DMS53 treated with DMSO at 0.1 percent for 48 hours (cell line): Measurements from ENCODE around the gene MYOM3.

Source experiments
- DNase-seq: peaks from one replicate; lab custom pipeline; 2025; ENCODE audit not compliant: unreplicated experiment; lab: John Stamatoyannopoulos, UW

The MYOM3 gene

DNA sequence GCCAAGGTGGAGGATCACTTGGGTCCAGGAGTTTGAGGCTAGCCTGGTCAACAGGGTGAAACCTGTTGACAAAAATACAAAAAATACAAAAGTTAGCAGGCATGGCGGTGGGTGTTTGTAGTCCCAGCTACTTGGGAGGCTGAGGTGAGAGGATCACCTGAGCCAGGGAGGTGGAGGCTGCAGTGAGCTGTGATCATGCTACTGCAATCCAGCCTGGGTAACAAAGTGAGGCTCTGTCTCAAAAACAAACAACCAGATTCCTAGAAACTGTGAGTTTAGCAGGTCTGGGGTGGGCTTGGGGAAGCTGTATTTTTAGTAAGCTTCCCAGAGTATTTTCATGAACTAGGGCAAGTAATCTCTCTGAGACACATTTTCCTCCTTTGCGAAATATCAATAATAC lies 5.2 kb upstream of the MYOM3 start:
- DNase-seq: no peak

DNA sequence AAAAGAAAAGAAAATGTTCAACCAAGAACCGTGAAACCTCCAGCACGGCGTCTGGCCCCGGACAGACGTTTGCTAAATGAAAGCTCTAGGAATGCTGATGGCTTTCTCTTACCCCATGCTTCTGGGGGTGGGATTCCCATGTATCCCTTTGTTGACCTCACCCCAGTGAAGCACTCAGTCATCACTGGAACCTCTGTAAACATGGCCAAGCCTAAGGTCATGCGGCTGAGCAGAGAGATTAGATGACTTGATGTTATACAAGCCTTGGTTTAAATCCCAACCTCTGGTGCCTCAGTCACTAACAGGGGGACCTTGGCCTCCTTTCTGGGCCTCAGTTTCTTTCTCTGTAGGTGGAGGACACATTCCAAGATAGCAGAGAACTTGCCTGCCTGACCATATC lies 2.8 kb upstream of the MYOM3 start:
- DNase-seq: no peak

DNA sequence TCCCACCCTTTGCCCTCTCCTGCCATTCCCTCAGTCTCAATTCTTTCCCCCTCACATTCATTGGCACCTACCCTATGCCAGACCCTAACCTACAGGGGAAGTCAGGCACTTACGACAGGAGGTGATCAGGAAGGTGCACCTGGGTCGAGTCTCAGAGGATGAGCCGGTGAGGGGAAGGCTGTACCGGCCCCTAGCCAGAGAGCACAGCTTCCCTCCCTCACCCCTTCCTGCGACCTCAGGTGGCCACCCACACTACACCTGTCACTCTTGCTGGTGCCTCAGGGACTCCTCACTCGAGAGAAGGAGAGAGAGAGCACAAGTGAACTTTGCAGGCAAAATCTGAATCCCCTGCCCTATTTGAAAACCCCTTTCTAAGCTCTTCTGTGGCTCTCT lies 1.7 kb upstream of the MYOM3 start:
- no peak for DNase-seq

DNA sequence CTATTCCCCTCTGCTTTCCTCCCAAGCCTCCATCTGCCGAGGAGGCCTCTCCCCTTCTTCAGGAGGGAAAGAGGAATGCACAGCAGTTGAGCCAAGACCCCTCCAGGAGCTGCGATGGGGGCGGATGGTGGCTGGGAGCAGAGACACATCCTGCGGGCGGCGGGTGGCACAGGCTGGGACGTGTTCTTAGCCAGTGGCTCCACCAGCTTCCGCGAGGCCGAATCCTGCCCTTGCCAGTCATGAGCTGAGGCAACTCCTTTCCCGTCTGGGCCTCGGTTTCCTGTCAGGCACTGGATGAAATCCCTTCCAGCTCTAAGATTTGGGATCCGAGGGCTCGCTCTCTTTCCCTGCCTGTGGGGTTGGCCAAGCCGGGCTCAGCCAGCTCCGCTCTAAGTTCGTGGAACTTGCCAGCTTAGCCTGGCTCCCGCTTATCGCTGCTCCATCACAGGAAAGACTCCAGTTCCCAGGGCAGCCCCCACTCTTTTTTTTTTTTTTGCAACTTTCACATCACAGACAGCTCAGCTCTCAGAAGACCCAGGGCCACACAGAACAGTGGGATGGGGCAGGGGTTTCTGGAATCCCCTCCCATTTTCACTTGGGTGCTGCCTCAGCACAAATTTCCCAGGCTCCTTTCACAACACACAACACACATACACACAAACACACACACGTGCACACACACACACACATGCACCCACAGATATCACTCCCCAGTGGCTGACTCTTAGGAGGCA lies 506 bp downstream of the MYOM3 start:
- DNase-seq: no peak

DNA sequence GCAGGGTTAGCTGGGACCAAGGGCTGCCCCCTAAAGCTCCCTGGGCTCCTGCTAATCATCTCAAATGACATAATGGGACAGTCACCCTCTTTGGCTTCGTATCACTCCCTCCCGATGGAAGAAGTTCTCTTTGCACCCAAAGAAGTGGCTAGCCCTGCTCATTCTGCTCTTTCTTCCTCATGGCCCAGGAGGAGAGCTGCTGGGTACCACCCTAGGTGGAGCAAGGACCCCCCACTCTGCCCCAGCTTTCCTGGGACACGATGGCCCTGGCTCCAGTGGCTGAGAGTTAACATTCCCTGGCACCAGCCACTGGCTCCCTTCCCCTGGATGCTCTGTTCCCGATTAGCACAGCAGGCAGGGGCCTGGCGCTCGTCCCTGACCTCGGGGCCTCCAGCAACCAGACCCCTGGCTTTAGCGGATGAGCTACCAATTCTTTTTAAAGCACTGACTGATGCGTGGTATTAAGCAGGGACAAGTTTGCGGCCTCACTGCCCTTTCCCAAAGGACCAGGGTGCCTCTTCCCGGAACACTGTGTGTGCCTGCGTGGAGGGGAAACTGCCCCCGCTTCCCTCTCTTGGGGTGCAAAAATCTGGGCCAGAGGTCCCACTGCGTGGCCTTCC lies 1.2 kb downstream of the MYOM3 start:
- no peak for DNase-seq

DNA sequence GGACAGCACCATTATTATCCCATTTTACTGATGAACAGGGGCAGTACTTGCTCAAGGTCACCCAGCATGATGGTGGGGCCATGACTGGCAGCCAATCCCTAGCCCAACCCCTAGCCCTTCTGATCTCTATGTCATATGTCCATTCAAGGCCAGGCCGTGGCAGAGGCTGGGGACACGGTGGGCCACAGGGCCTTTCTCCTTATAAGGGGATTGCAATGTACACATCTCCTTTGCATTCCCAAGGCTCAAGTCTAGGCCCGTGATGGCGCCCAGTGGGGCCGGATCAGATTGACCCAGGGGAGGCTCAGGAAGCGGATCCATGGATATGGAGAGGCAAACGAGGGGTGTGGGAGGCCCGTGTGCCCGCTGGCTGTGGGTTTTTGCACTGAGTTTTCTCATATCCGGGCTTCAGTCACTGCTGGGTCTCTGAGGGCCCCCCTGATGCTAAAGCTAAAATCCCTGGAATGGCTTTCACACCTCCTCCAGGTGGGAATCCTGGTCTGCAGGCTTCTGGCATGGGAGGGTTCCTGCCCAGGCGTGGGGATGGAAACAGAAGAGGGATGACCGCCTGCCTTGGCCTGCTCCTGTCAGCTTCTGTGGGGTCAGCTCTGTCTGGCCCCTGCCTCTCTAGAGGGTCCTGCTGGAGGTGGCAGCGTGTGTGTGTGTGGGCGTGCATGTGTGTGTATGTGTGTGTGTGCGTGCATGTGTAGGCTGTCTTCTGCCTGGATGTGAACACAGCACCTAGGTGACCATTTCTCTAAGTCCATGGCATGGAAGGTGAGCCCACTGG lies 2.1 kb downstream of the MYOM3 start:
- DNase-seq: no peak

DNA sequence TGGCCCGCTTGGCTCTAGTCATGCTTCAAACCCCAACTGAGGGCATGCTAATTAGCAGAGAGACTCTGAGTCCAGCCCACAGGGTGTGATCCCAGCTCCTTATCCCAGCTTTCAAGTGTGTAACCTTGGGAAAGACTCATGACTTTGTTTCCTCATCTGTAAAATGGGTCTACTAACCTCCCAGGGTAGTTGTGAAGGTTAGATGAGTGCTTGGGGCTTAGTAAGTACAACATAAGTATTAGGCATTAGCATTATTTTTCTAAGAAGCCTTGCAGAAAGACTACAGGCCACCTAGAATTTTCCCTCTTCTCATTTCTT lies 2.8 kb downstream of the MYOM3 start:
- no peak for DNase-seq

DNA sequence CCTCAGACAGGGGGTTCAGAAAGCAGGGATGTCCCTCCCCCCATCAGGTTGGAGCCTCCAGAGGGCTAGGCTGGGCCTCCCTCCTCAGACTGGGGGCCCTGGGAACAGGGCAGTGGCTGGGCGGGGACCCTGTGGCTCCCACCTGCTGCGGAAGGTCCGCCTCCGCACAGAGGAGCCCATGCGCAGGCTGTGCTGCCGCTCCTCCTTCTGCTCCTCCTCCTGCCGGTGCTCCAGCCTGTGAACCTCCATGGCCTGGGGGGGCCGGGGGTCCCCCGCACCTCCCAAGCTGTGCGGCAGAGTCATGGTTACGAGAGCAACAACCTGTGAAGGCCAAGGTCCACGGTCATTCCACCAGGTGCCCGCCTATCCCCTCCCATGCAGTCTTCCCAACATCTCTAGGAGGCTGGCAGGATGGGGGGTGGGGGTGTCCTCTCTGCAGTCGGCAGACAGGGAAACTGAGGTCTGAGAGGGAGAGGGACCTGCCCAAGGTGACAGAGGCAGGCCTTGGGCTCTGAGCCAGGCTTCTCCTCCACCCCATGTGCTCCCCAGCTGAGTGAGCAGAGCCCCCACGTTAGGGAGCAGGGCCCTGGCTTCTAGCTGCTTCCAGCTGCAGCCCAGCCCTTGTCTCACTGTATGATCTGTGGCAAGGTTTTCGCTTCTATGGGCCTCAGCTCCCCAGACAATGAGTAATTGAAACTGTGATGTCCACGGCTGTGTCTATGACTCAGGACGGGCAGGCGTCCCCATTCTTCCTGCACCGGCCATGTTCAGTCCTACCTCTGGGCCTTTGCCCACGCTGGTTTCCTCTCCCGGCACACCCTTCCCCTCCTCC lies 3.4 kb downstream of the MYOM3 start:
- no peak for DNase-seq

DNA sequence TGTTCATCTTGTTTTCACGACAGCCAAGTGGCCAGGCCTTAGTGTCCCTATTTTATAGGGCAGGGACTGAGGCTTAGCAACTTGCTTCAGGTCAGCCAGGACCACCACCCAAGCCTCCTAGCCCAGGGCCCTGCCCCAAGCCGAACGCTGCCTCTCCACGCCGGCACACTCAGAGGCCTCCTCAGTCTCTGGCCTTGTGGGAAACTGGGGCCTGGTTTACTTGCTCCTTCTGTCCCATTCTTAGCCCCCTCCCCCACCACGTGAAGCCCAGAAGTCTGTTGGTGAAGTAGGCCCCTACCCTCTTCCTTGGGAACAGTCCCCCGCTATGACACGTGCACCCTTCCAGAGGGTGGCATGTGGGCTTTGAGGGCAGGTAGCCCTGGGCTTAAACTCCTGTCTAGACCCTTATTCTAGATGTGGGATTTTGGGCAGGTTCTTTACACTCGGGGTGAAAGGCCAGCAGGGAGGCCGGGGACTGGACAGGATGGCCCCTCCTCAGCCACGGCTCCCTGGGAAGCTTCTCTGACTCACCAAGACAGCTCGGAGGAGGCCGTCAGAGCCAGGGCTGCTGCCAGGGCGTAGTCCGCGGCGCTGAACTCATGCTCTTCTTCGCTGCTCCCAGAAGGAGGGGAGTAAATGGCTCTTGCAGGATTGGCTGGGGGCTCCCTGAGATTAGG lies 4.3 kb downstream of the MYOM3 start:
- DNase-seq: no peak

DNA sequence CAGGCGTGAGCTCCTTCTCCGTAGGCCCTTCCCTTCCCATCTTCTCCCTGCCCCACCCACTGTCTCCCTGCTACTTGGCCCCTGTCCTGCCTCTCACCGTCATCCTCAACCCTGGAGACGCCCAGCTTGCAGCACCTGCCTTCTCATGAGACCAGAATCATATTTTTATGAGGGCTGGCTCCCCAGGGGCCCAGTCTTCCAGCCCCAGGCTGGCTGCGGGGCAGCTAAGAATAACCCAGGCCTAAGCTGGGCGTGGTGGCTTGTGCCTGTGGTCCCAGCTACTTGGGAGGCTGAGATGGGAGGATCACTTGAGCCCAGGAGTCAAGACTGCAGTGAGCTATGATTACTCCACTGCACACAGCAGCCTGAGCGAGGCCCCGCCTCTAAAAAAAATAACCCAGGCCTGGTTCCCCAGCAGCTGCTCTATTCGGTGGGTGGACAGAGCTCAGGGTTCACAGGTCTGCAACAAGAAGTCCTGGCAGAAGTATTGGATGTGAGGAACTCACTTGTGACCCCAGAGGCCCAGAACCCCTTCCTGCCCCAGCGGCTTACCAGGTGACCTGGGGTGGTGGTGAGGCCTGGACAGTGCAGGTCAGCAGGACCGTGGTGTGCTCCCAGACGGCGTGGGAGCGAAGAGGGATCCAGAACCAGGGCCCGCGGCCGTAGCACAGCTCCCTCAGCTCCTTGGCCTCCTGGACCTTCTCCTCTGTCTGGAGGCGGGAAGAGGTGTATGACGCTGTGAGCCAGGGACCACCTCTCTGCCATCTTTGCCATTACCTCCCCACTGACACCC lies 6.4 kb downstream of the MYOM3 start:
- no peak for DNase-seq

DNA sequence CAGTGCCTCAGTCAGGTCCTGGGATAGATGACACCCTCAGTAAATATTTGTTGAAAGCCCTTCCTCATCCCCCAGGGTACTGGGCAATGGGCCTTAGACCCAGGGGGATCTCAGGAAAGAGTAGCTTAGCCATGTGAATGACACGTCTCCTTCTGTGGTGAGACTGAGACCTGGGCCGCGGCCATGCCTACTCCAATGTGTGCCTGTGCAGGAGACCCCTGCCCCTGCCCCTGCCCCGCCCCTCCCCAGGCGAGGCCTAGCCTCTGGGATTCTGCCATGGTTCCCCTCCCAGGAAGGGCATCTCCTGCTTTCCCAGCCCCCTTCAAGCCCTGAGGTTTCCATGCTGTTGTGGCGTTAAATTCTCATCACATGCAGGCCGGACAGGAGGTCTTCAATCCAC lies 7.1 kb downstream of the MYOM3 start:
- no peak for DNase-seq

DNA sequence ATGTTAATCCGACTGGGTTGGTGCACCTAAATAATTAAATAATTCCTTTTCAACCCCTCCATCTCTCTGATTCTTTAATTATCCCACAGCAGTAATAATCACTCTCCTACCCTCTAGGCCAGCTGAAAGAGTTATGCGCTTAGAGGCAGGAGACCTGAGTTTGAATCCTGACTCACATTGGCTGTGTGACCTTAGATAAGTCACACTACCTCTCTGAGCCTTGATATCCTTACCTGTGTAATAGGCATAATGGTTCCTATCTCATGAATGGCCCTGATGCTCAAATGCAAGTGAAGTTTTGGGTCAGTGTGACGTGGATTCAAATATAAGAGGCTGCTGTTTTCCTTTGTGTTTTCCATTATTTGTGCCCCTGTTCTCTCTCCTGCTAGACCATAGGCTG lies 8.1 kb downstream of the MYOM3 start:
- no peak for DNase-seq

DNA sequence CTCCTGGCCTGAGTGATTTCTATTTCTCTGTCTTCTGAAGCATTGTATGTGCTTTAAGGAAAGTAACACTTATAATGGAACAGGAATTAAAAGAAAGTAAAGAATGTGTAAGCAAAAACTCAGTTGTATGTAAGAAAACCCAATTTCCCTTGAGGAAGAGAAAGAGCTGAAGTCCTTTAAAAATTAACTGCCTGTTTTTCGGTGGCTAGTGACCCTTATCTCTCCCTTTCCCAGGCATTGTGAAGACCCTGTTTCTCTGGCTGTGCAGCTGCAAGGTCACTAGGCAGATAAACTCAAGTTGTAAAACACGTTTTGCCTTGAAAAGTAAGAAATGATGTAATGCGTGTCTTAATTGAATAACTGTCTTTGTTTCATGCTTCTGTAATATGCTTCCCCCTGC lies 8.5 kb downstream of the MYOM3 start:
- no peak for DNase-seq

DNA sequence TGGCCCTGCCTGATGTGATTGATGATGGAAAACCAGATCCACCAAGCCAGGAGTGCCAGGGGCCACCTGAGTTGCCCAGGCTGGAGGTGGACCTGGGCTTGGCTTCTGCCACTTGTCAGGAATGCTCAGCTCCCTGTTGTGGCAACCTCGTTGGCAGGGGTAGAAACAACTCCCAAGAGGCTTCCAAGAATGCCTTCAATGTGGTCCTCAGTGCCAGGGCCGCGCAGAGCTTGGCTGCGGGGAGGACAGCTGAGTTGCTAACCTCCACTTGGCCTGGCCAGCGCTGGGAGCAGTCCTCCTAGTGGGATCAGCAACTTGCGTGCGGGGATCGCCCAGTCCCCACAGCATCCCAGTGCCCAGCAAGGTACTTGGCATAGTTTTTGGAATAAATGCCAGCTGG lies 9.0 kb downstream of the MYOM3 start:
- DNase-seq: no peak

DNA sequence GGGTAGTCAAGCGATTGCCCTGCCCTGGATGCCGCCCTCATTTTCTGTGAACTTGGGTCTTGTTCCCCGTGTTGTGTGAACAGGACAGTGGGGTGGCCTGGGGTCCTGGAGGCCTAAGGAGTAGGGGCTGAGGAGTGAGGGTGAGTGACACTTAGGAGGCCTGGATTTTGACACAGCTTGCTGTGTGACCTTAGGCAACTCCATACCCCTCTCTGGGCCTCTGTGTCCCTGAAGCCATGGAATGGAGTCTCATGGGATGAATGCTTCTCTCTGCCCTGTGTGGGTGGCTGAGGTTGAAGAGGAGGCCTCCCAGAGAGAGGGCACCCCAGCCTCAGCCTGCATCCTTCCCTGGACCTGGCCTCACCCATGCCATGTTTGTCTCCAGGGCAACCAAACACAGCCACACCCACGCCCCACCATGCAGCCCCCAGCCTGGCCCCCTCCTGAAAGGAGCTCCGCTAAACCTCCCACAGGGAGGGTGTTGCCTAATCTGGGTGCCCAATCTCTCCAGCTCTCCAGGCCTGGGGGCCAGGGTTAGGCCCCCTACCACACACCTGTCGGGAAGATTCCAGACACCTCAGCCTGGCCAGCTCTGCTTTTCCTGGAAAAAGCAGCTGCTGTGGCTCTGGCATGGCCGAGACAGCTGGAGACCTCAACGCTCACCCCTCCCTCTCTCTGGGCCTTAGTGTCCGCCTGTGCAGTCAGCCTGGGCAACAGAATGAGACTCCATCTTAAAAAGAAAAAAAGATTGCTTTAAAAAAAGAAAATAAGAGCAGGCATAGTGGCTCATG lies 9.9 kb downstream of the MYOM3 start:
- DNase-seq: no peak

DNA sequence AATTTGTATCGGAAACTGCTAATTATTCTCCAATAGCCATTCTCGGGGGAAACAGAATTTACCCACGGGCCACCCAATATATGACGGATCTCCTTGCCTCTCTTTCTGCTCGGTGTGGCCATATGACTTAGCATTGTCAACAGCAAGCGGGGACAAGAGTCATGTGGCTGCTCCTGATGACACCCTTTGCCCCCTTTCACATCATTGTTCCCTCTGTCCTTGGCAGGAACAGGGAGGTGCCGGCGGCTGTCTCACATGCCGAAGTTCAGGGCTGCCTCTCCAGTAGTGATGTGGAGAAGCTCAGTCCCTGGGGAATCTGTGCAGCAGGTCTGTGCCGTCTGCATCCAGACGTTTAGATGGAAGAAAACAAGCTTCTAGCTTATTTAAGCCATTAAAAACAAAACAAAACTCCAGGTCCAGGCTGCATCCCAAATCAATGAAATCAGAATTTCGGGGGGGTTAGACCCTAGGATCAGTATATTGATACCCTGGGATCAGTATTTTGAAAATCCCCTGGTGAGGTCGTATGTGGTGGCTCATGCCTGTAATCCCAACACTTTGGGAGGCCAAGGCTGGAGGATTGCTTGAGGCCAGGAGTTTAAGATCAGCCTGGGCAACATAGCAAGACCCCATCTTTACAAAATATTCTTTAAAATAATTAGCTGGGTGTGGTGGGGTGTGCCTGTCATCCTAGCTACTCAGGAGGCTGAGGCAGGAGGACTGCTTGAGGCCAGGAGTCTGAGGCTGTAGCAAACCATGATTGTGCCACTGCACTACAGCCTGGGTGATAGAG lies 10.8 kb downstream of the MYOM3 start:
- DNase-seq: no peak

DNA sequence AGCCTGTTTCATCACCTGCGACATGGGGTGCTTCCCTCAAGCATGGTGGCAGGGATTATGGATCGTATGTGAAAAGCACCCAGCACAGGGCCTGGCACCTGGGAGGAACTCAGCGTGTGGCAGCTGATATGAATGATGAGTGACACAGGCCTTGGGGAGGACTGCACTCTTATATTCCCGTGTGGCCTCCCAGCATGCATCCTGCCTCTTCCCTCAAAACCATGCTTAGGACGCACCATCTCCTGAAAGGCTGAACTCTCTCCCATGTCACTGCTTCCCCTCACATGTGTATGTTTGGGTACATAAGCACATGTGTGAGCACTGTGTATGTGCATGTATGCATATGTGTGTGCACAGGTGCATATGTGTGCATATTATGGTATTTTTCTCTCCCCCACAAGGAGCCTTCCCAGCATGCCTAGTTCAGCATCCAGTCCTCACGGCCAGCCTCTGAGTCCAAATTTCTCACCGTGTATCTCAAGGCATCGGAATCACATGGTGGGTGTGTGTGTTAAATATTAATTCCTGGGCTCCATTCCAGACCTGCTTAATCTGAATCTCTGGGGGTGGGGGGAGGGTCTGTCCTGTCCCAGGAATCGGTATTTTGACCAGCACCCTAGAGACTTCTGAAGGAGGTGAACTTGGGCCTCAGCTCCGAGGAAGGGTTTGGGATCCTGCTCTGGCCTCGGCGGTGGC lies 12.8 kb downstream of the MYOM3 start:
- DNase-seq: no peak

DNA sequence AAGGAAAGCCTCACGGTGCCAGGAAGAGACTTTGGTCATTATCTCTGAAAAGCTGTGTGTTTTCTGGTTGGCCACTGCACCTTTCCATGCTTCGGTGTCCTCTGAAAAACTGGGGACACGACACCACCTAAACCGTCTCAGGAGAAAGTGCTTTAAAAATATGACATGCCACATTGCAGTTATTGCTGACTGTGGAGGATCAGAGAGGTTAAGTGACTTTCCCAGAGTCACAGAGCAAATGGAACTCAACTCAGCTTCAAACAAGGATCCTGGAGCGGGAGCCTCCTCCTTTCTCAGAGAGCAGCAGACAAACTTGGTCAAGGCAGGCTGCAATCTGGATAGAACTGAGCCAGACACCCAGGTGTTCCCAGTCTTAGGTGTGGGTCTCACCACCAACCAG lies 13.8 kb downstream of the MYOM3 start:
- DNase-seq: no peak
